HG02588 (cell line): ENCODE data around the gene P2RX2.

Source experiments
- ATAC-seq: cut with Tn5 transposase; IDR thresholded peaks from one replicate; pipeline ENCODE4 v1.9.1; 2021; ENCODE audit warnings: mild to moderate bottlenecking, moderate library complexity; ENCODE audit not compliant: unreplicated experiment

The P2RX2 gene

DNA sequence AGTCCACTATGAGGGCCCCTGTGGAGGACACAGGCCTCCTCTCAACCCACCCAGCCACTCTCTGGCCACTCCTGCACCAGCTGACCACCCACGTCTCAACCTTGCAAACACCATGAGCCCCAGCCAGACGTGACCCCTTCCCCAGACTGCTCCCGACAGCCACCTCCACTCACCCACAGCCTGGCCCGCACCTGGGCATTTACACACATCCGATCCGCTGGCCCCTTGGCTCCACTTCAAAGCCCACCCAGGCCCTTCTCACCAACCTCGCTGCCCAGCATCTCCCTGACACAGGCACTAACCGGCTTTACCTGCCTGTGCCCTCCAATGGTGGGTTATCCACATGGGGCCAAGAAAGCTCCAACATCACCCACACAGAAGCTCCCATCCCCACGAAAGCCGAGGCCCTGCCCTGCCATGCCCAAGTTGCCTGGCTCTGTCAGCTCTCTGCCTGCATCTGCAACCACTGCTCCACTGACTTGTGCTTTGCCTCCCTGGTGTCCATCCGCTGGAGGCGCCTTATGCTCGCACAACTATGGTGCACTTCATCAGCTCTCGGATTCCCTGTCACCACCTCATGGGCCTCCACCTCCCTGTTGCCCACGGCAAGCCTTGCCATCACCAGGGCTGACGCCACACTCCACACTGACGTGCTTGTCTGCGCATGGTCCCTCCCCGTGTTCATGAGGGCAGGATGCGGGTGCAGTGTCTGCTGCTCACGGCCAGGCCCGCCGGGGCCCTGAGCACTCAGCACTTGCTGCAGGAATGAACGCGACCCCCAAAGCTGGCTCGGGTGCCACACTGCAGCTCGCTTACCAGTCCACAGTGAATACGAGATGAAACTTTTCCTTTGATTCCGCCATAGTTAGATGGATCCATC is 16.7 kb downstream of the P2RX2 start:
- no peak for ATAC-seq

GRCh38 chr12:132637811-132638210 is 19.2 kb downstream of the P2RX2 start:
- no peak for ATAC-seq

- ATAC-seq = no peak
Observed at GRCh38 chr12:132638541-132639408, 20.2 kb downstream of the P2RX2 start.

GRCh38 chr12:132639956-132640520 is 21.5 kb downstream of the P2RX2 start:
- no peak for ATAC-seq

GRCh38 chr12:132640936-132641335 is 22.4 kb downstream of the P2RX2 start:
- ATAC-seq = no peak

- ATAC-seq = no peak
Observed at GRCh38 chr12:132641811-132642650, 23.5 kb downstream of the P2RX2 start.

DNA sequence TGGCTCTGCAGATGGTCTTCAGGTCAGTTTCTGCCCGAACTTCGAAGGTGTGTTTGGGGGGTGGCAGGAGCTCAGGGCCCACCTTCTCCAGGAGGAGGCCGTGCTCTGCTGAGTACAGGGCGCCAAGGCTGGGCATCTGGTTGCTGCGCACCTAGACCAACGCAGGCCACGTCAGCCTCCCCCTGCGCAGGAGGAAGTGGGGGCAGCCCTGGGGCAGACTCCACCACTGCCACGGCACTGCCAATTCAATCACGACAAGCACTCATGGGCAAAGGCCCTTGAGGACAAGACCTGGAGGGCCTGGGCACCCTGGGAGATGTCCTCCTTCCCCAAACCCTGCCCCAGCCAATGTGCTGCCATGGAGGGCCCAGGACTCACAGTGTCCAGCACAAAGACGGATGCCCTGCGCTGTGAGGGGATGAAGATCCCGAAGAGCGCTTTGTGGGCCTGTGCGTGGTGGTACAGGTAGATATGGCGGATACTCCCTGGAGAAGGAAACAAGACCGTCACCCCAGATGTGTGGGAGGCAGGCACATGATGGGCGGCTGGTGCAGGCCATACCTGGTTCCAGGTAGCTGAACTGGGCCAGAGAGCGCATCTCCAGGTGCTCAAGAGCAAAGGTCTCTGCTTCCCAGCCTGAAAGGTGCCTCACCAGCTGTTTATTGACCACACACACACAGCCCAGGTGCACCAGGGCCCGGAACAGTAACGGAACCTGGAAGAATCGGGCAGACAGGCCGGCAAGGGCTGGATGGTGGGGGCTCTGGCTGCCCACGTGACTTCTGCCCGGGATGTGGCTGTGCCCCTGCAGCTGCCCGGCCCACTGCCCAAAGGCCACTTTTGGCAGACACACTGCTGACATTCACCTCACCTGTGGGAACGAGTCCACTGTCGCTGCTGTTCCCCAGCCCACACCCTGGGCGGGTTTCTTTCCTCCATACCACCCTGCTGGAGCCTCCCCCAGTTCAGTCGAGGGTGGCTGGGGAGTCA is 24.6 kb downstream of the P2RX2 start:
- ATAC-seq = no peak

GRCh38 chr12:132646850-132647249 is 28.3 kb downstream of the P2RX2 start:
- ATAC-seq = no peak

DNA sequence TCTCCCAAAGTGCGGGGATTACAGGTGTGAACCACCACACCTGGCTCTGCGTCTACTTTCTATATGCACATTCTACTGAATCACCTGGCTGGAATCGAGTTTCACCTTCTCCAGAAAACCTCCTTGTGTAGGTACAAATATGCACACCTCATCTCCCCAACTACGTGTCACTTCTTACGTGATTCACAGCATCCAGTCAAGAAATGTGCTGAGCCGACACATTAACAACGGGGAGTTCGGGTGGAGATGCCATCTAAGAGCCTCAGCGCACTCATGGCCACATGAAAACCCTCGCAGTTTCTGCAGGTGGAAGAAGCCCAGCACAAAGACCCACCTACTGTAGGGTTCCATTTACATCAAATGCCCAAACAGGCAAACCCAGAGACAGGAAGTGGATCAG is 29.3 kb downstream of the P2RX2 start:
- ATAC-seq = no peak

DNA sequence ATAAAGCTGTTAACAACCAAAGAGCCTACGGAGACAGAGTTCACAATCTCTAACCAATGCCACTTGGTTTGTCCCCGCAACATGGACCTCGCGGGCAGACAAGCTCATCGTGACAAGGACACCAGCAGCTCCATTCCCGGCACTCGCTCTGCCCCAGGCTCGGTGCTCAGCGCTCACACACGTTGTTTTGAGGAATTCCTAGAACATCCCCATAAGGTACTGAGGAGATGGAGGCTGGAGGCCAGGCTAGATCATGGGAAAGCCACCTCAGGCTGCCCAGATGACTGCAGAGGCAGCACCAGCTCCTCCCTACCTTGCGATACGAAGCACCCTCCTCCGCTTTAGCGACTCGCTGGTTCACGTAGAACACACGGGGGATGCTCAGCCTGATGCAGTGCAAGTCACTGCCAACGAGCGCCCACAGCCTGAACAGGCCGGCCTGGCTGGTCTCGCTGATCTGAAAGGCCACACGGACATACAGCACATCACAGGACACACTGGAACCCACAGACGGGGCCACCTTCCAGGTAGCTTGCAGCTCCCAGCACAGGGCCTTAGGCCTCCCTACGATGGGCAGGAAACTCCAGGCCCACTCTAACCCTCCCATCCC is 30.1 kb downstream of the P2RX2 start:
- ATAC-seq = no peak

- no peak for ATAC-seq
Observed at GRCh38 chr12:132649226-132649945, 30.8 kb downstream of the P2RX2 start.

GRCh38 chr12:132651444-132652100 is 33.0 kb downstream of the P2RX2 start:
- no peak for ATAC-seq

DNA sequence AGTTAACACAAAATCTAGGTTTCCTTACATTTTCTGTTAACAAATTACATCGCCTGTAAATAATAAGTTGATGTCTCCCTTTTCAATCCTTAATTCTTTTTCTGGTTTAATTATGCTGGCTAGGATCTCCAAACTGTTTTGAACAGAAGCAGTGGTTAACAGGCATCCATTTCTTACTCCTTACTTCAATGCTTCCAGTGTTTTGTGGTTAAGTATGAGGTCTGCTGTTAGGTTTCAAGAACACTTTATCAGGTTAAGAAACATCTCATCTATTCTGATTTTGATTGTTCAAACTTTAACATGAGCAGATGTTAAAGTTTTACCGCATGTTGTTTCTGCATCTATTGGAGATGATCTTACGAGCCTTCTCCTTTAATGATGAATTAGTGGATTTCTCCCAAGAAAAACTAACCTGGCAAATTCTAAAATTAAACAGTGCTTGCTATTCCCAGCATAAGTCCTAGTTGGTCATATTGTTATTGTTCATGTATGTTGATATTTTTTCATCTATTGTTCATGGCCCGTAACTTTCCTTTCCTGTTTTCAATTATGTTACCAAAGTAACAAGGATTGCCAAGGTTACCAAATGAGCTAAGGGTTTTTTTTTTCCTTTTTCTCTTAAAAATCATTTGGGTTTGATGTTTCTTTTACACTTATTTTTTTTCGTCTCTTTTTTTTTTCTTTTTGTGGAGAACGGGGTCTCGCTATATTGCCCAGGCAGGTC is 35.2 kb downstream of the P2RX2 start:
- no peak for ATAC-seq

- no peak for ATAC-seq
Observed at GRCh38 chr12:132657004-132657727, 38.6 kb downstream of the P2RX2 start.

DNA sequence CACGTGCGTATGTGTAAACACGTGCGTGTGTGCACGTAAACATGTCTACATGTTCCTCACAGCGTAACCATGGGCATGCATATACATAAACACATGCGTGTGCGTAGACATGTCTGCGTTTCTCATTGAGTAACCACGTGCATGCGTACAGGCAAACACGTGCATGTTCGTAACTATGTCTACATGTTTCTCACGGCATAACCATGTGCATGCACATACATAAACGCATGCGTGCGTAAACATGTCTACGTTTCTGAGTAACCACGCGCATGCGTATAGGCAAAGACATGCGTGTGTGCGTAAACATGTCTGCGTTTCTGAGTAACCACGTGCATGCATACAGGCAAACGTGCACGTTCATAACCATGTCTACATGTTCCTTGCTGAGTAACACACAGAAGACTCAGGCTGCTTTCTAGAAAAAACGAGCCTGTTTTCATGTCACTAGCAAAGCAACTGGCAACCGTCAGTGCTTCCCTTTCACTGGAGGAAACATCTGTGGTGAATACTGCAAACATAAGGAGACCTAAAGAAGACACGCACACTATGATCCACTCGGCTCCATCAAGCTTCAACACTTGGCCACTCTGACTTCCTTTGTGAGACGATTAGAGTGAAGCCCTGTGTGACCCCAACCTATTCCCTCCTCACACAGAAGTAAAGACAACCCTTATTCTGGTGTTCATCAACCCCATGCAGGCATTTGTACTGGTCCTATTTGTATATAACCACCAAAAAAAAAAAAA is 39.7 kb downstream of the P2RX2 start:
- ATAC-seq = no peak

DNA sequence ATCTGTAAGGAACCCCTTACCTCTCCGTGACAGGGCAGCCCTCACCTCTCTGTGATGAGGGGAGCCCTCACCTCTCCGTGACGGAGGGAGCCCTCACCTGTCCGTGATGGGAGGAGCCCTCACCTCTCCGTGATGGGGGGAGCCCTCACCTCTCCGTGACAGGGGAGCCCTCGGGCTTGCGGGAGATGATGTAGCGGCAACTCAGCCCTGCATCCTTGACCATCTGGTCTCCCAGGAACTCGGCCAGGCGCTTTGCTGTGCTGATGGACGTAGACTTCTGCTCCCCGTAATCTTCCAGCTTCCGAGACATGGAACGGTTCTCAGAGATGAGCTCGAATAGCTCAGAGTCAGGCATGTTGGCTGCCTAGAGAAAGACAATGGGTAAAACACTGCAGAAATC is 40.6 kb downstream of the P2RX2 start:
- ATAC-seq = no peak
